ENCODE data around the gene ANKRD11. TPM values are rescaled to one million over a fixed set of nuclear protein-coding genes. Genes with fewer than 3 reads are reported as not detected.

ANKRD11 gene
- total RNA-seq, 1 experiment from 2014 or later = 99.4 TPM

DNA sequence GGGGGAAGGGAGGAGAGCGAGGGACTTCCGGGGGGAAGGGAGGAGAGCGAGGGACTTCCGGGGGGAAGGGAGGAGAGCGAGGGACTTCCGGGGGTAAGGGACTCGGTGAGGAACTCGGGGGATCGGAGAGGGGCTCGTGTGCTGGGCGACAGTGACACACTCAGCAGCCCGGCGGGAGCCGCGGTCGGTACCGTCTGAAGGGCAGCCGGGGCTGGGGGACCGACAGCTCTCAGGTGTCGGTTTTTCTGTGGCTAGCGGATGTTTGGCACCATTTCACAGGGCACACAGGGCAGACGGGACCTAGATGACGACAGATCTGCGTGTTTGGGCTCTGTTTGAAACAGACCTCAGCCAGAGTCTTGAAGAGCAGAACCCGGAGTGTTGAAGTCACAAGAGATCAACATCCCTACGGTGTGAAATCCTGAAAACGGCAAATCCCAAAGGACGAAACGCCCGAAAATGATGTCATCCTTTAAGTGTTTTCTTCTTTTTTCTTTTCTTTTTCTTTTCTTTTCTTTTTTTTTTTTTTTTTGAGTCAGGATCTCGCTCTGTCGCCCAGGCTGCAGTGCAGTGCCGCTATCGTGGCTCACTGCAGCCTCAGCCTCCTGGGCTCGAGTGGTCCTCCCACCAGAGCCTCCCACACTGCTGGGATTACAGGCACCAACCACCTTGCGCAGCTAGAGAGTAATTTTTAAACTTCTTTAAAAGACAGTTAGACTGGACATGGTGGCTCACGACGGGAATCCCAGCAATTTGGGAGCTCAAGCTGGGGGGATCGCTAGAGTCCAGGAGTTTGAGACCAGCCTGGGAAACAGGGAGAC, 249.0 kb downstream of the ANKRD11 start:
- ATAC-seq (peak; percentile 84), DNase-seq (ENCODE audit: low read depth, low spot score) (peak; percentile 58)
- intact Hi-C loops (cut with micrococcal nuclease; ENCODE audit: unreplicated experiment) = no loop called here
- H3K27me3 ChIP-seq (ENCODE audit: control insufficient read depth, insufficient read depth, low read length) = no peaks in the 10 kb centered on the region
- ChIA-PET CTCF (no interaction called here), POLR2A (no interaction called here)
- TF ChIP-seq REST (IDR thresholded peaks at IDR 0.05; ENCODE audit: insufficient read depth in 1 of 2, low read depth in 2 of 2, low read length in 1 of 2) (no peak), POLR2AphosphoS5 (IDR thresholded peaks at IDR 0.05; ENCODE audit: low read depth, low read length) (peak; percentile 78), SIN3A (IDR thresholded peaks at IDR 0.05; ENCODE audit: borderline replicate concordance, insufficient read depth, low read depth, low read length) (peak; percentile 30; the same call in 1 of the 2 replicates), TCF7L2 (IDR thresholded peaks at IDR 0.05; ENCODE audit: low read depth, low read length) (0 out of 2 replicates have a peak, but pooled peaks have one; percentile 27)
- TF ChIP-seq, protein P1, sequence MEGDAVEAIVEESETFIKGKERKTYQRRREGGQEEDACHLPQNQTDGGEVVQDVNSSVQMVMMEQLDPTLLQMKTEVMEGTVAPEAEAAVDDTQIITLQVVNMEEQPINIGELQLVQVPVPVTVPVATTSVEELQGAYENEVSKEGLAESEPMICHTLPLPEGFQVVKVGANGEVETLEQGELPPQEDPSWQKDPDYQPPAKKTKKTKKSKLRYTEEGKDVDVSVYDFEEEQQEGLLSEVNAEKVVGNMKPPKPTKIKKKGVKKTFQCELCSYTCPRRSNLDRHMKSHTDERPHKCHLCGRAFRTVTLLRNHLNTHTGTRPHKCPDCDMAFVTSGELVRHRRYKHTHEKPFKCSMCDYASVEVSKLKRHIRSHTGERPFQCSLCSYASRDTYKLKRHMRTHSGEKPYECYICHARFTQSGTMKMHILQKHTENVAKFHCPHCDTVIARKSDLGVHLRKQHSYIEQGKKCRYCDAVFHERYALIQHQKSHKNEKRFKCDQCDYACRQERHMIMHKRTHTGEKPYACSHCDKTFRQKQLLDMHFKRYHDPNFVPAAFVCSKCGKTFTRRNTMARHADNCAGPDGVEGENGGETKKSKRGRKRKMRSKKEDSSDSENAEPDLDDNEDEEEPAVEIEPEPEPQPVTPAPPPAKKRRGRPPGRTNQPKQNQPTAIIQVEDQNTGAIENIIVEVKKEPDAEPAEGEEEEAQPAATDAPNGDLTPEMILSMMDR (IDR thresholded peaks at IDR 0.05) = no peak
- H3K4me1 ChIP-seq (ENCODE audit: control insufficient read depth, insufficient read depth, low read length) = no peaks in the 10 kb centered on the region
- in situ Hi-C loops (cut with HindIII; ENCODE audit: low pct_unique_long_range_greater_than_20kb, low sequenced_read_pairs) = no loop called here
- H3K36me3 ChIP-seq (ENCODE audit: control insufficient read depth, insufficient read depth, low read length) = peaks cover 6% of the 10 kb centered on the region; the same call in 1 of the 2 replicates
- TSS peak; percentile 98 for BruUV-seq (replicated peaks)
- peak overlapping the region; percentile 84 for H3K27ac ChIP-seq (ENCODE audit: low read length)
- H3K9me3 ChIP-seq (ENCODE audit: control insufficient read depth, insufficient read depth, low read depth, low read length) = peaks cover 3% of the 10 kb centered on the region; the same call in 1 of the 2 replicates
- peak overlapping the region; percentile 60 to 90 for H3K4me3 ChIP-seq (ENCODE audit: low read depth in 2 of 2, low read length in 2 of 2)

- ATAC-seq (no peak), DNase-seq (ENCODE audit: low read depth, low spot score) (no peak)
- intact Hi-C loops (cut with micrococcal nuclease; ENCODE audit: unreplicated experiment) = no loop called here
- no peak overlapping the region for H3K4me3 ChIP-seq (ENCODE audit: low read depth in 2 of 2, low read length in 2 of 2)
- H3K27me3 ChIP-seq (ENCODE audit: control insufficient read depth, insufficient read depth, low read length) = no peaks in the 10 kb centered on the region
- no TSS peak for BruUV-seq (replicated peaks)
- POLR2A ChIA-PET = no interaction called here
- peaks cover 6% of the 10 kb centered on the region; the same call in 1 of the 2 replicates for H3K36me3 ChIP-seq (ENCODE audit: control insufficient read depth, insufficient read depth, low read length)
- H3K27ac ChIP-seq (ENCODE audit: low read length) = no peak overlapping the region
- H3K4me1 ChIP-seq (ENCODE audit: control insufficient read depth, insufficient read depth, low read length) = no peaks in the 10 kb centered on the region
- TF ChIP-seq SIN3A (IDR thresholded peaks at IDR 0.05; ENCODE audit: borderline replicate concordance, insufficient read depth, low read depth, low read length) (no peak), REST (IDR thresholded peaks at IDR 0.05; ENCODE audit: insufficient read depth in 1 of 2, low read depth in 2 of 2, low read length in 1 of 2) (no peak), TCF7L2 (IDR thresholded peaks at IDR 0.05; ENCODE audit: low read depth, low read length) (no peak)
- in situ Hi-C loops (cut with HindIII; ENCODE audit: low pct_unique_long_range_greater_than_20kb, low sequenced_read_pairs) = no loop called here
- CTCF ChIA-PET = no interaction called here
- H3K9me3 ChIP-seq (ENCODE audit: control insufficient read depth, insufficient read depth, low read depth, low read length) = peaks cover 7% of the 10 kb centered on the region; the same call in 1 of the 2 replicates
Measured at GRCh38 chr16:89237733-89238132, 252.6 kb downstream of the ANKRD11 start.

Data from Panc1 (cell line).